ENCODE data around the gene NFKBIA. TPM values are rescaled to one million over a fixed set of nuclear protein-coding genes. Genes with fewer than 3 reads are reported as not detected.
"Not testable (repeated sequence)": the region's sequence is repeated elsewhere in the genome, so short reads cannot be mapped to it uniquely, and the experiment has no call there.

Gene NFKBIA
- total RNA-seq, 1 donor from 2014 or later: 177 TPM

- DNase-seq (ENCODE audit: low read depth in 2 of 2): no peak
Measured at GRCh38 chr14:35391388-35391710, 13.2 kb downstream of the NFKBIA start.

- peak in 1 of 2 donors; percentile 80 for DNase-seq (ENCODE audit: low read depth in 2 of 2)
Measured at GRCh38 chr14:35390577-35391387, 13.8 kb downstream of the NFKBIA start.

GRCh38 chr14:35389315-35389667 lies 15.3 kb downstream of the NFKBIA start:
- no peak for DNase-seq (ENCODE audit: low read depth in 2 of 2)

GRCh38 chr14:35388656-35389314 lies 15.8 kb downstream of the NFKBIA start:
- DNase-seq (ENCODE audit: low read depth in 2 of 2): no peak

- DNase-seq (ENCODE audit: low read depth in 2 of 2): no peak
Measured at GRCh38 chr14:35387713-35388579, 16.6 kb downstream of the NFKBIA start.

- DNase-seq (ENCODE audit: low read depth in 2 of 2): no peak
Measured at GRCh38 chr14:35387219-35387618, 17.3 kb downstream of the NFKBIA start.

- no peak for DNase-seq (ENCODE audit: low read depth in 2 of 2)
Measured at GRCh38 chr14:35386673-35387125, 17.9 kb downstream of the NFKBIA start.

- peak; percentile 60 to 70 for DNase-seq (ENCODE audit: low read depth in 2 of 2)
Measured at GRCh38 chr14:35385042-35385839, 19.3 kb downstream of the NFKBIA start.

GRCh38 chr14:35384455-35385041 lies 20.0 kb downstream of the NFKBIA start:
- DNase-seq (ENCODE audit: low read depth in 2 of 2): peak; percentile 67 to 98

- DNase-seq (ENCODE audit: low read depth in 2 of 2): no peak
Measured at GRCh38 chr14:35383569-35384454, 20.7 kb downstream of the NFKBIA start.

GRCh38 chr14:35380794-35381193 lies 23.8 kb downstream of the NFKBIA start:
- no peak for DNase-seq (ENCODE audit: low read depth in 2 of 2)

GRCh38 chr14:35379234-35379933 lies 25.2 kb downstream of the NFKBIA start:
- not testable (repeated sequence) for DNase-seq (ENCODE audit: low read depth in 2 of 2)

GRCh38 chr14:35378425-35379233 lies 25.9 kb downstream of the NFKBIA start:
- DNase-seq (ENCODE audit: low read depth in 2 of 2): no peak

GRCh38 chr14:35375558-35376025 lies 29.0 kb downstream of the NFKBIA start:
- DNase-seq (ENCODE audit: low read depth in 2 of 2): peak in 1 of 2 donors; percentile 49

GRCh38 chr14:35374263-35374712 lies 30.3 kb downstream of the NFKBIA start:
- DNase-seq (ENCODE audit: low read depth in 2 of 2): peak in 1 of 2 donors; percentile 85

GRCh38 chr14:35373208-35373607 lies 31.3 kb downstream of the NFKBIA start:
- DNase-seq (ENCODE audit: low read depth in 2 of 2): not testable (repeated sequence)

- no peak for DNase-seq (ENCODE audit: low read depth in 2 of 2)
Measured at GRCh38 chr14:35370969-35371368, 33.6 kb downstream of the NFKBIA start.

- peak; percentile 36 to 97 for DNase-seq (ENCODE audit: low read depth in 2 of 2)
Measured at GRCh38 chr14:35369701-35370191, 34.8 kb downstream of the NFKBIA start.
